UCSD-AML1 (cell line): Measurements from ENCODE around the gene KLHL11.
"Not testable (repeated sequence)": the region's sequence is repeated elsewhere in the genome, so short reads cannot be mapped to it uniquely, and the experiment has no call there.

Experiments used
- DNase-seq: peaks from one replicate; lab custom pipeline; 2025; ENCODE audit not compliant: unreplicated experiment; lab: John Stamatoyannopoulos, UW

The KLHL11 gene

GRCh38 chr17:41840781-41841180 is 24.4 kb downstream of the KLHL11 start:
- DNase-seq = not testable (repeated sequence)

GRCh38 chr17:41839448-41839847 is 25.8 kb downstream of the KLHL11 start:
- DNase-seq = not testable (repeated sequence)

- DNase-seq = no peak
Observed at GRCh38 chr17:41837761-41838538, 27.3 kb downstream of the KLHL11 start, which contains the start of gene KLHL10. Gene KLHL10 (plus strand): TSS chr17:41837825. CDS start chr17:41837933, 108 bp downstream.

GRCh38 chr17:41836550-41837196 is 28.6 kb downstream of the KLHL11 start:
- no peak for DNase-seq

- DNase-seq = no peak
Observed at GRCh38 chr17:41835800-41836549, 29.2 kb downstream of the KLHL11 start, which contains the start of gene NT5C3B. Gene NT5C3B (minus strand): TSS chr17:41836232. CDS start chr17:41836193, 39 bp downstream.

GRCh38 chr17:41835214-41835799 is 29.9 kb downstream of the KLHL11 start:
- DNase-seq = no peak

- DNase-seq = not testable (repeated sequence)
Observed at GRCh38 chr17:41829961-41830360, 35.3 kb downstream of the KLHL11 start.

- no peak for DNase-seq
Observed at GRCh38 chr17:41825175-41825845, 39.9 kb downstream of the KLHL11 start.

GRCh38 chr17:41824086-41824485 is 41.1 kb downstream of the KLHL11 start:
- no peak for DNase-seq

GRCh38 chr17:41823580-41823979 is 41.6 kb downstream of the KLHL11 start:
- no peak for DNase-seq

- no peak for DNase-seq
Observed at GRCh38 chr17:41823141-41823524, 42.1 kb downstream of the KLHL11 start.

GRCh38 chr17:41822216-41823140 is 42.7 kb downstream of the KLHL11 start:
- no peak for DNase-seq

GRCh38 chr17:41821776-41822175 is 43.4 kb downstream of the KLHL11 start:
- no peak for DNase-seq

- no peak for DNase-seq
Observed at GRCh38 chr17:41818024-41818423, 47.2 kb downstream of the KLHL11 start.

GRCh38 chr17:41816637-41817320 is 48.4 kb downstream of the KLHL11 start:
- DNase-seq = no peak

- DNase-seq = no peak
Observed at GRCh38 chr17:41814195-41814594, 51.0 kb downstream of the KLHL11 start.

GRCh38 chr17:41813699-41814124 is 51.5 kb downstream of the KLHL11 start:
- DNase-seq = no peak

- DNase-seq = no peak
Observed at GRCh38 chr17:41813152-41813680, 52.0 kb downstream of the KLHL11 start.
